ENCODE results near the gene EOLA1.
"Not testable (repeated sequence)": the region's sequence is repeated elsewhere in the genome, so short reads cannot be mapped to it uniquely, and the experiment has no call there.

Gene EOLA1

GRCh38 chrX:149550454-149550853, 9.6 kb downstream of the EOLA1 start:
- H3K4me2 ChIP-seq (ENCODE audit: low read length); H3K36me3 ChIP-seq (ENCODE audit: control insufficient read depth in 1 of 2, insufficient read depth in 2 of 2, low read length in 2 of 2); H2BK12ac ChIP-seq (ENCODE audit: low read length); H3K79me1 ChIP-seq (ENCODE audit: low read length); H3K14ac ChIP-seq (ENCODE audit: low read length); H4K8ac ChIP-seq (ENCODE audit: low read depth, low read length); H2BK5ac ChIP-seq (ENCODE audit: low read depth, low read length, poor library complexity); H3K27me3 ChIP-seq (ENCODE audit: insufficient read depth, low read length); H3K27ac ChIP-seq (ENCODE audit: low read depth, low read length); H3K4ac ChIP-seq (ENCODE audit: low read depth, low read length); H3K4me1 ChIP-seq (ENCODE audit: control insufficient read depth in 1 of 2, insufficient read depth in 2 of 2, low read length in 2 of 2); H3K4me3 ChIP-seq (ENCODE audit: low read depth, low read length); H3K9ac ChIP-seq (ENCODE audit: low read length); H3K23ac ChIP-seq (ENCODE audit: low read length); H3K18ac ChIP-seq (ENCODE audit: low read length); H2AK5ac ChIP-seq (ENCODE audit: low read length); H4K12ac ChIP-seq (ENCODE audit: low read depth, low read length); H3K79me2 ChIP-seq (ENCODE audit: control insufficient read depth, insufficient read depth, low read length, poor library complexity); H3K9me3 ChIP-seq (ENCODE audit: insufficient read depth, low read depth, low read length); H2AFZ ChIP-seq (ENCODE audit: insufficient read depth, low read length, poor library complexity); H4K91ac ChIP-seq (ENCODE audit: low read depth, low read length); DNase-seq; H2BK120ac ChIP-seq (ENCODE audit: insufficient read depth, low read length, poor library complexity): not testable (repeated sequence)
- no CpG with 5 or more reads among the region's 1 CpG for WGBS (ENCODE audit: extremely low coverage, insufficient coverage, insufficient read length)

- H3K23ac ChIP-seq (ENCODE audit: low read length); DNase-seq; H2BK120ac ChIP-seq (ENCODE audit: insufficient read depth, low read length, poor library complexity); H3K4ac ChIP-seq (ENCODE audit: low read depth, low read length); H4K91ac ChIP-seq (ENCODE audit: low read depth, low read length); H3K9ac ChIP-seq (ENCODE audit: low read length); H3K9me3 ChIP-seq (ENCODE audit: insufficient read depth, low read depth, low read length); H4K8ac ChIP-seq (ENCODE audit: low read depth, low read length); H3K14ac ChIP-seq (ENCODE audit: low read length); H3K79me1 ChIP-seq (ENCODE audit: low read length); H3K4me1 ChIP-seq (ENCODE audit: control insufficient read depth in 1 of 2, insufficient read depth in 2 of 2, low read length in 2 of 2); H3K36me3 ChIP-seq (ENCODE audit: control insufficient read depth in 1 of 2, insufficient read depth in 2 of 2, low read length in 2 of 2); H3K27ac ChIP-seq (ENCODE audit: low read depth, low read length); H3K18ac ChIP-seq (ENCODE audit: low read length); H3K27me3 ChIP-seq (ENCODE audit: insufficient read depth, low read length); H3K4me2 ChIP-seq (ENCODE audit: low read length); H2BK12ac ChIP-seq (ENCODE audit: low read length); H3K79me2 ChIP-seq (ENCODE audit: control insufficient read depth, insufficient read depth, low read length, poor library complexity); H2BK5ac ChIP-seq (ENCODE audit: low read depth, low read length, poor library complexity); H2AK5ac ChIP-seq (ENCODE audit: low read length); H2AFZ ChIP-seq (ENCODE audit: insufficient read depth, low read length, poor library complexity); H3K4me3 ChIP-seq (ENCODE audit: low read depth, low read length); H4K12ac ChIP-seq (ENCODE audit: low read depth, low read length): not testable (repeated sequence)
- WGBS (ENCODE audit: extremely low coverage, insufficient coverage, insufficient read length), result no CpG with 5 or more reads among the region's 4 CpGs
Observed at GRCh38 chrX:149551245-149551938, 10.6 kb downstream of the EOLA1 start.

GRCh38 chrX:149551939-149552248, 11.1 kb downstream of the EOLA1 start:
- H3K27ac ChIP-seq (ENCODE audit: low read depth, low read length); H4K8ac ChIP-seq (ENCODE audit: low read depth, low read length); H3K4me2 ChIP-seq (ENCODE audit: low read length); H3K79me1 ChIP-seq (ENCODE audit: low read length); H3K23ac ChIP-seq (ENCODE audit: low read length); H4K91ac ChIP-seq (ENCODE audit: low read depth, low read length); H2AFZ ChIP-seq (ENCODE audit: insufficient read depth, low read length, poor library complexity); H3K9ac ChIP-seq (ENCODE audit: low read length); H3K18ac ChIP-seq (ENCODE audit: low read length); H3K4me3 ChIP-seq (ENCODE audit: low read depth, low read length); H3K4ac ChIP-seq (ENCODE audit: low read depth, low read length); H2AK5ac ChIP-seq (ENCODE audit: low read length); H3K14ac ChIP-seq (ENCODE audit: low read length); H2BK5ac ChIP-seq (ENCODE audit: low read depth, low read length, poor library complexity); DNase-seq; H2BK12ac ChIP-seq (ENCODE audit: low read length); H3K36me3 ChIP-seq (ENCODE audit: control insufficient read depth in 1 of 2, insufficient read depth in 2 of 2, low read length in 2 of 2); H2BK120ac ChIP-seq (ENCODE audit: insufficient read depth, low read length, poor library complexity); H3K4me1 ChIP-seq (ENCODE audit: control insufficient read depth in 1 of 2, insufficient read depth in 2 of 2, low read length in 2 of 2); H3K27me3 ChIP-seq (ENCODE audit: insufficient read depth, low read length); H3K79me2 ChIP-seq (ENCODE audit: control insufficient read depth, insufficient read depth, low read length, poor library complexity); H3K9me3 ChIP-seq (ENCODE audit: insufficient read depth, low read depth, low read length); H4K12ac ChIP-seq (ENCODE audit: low read depth, low read length): not testable (repeated sequence)
- WGBS (ENCODE audit: extremely low coverage, insufficient coverage, insufficient read length), result no CpG with 5 or more reads among the region's 6 CpGs

DNA sequence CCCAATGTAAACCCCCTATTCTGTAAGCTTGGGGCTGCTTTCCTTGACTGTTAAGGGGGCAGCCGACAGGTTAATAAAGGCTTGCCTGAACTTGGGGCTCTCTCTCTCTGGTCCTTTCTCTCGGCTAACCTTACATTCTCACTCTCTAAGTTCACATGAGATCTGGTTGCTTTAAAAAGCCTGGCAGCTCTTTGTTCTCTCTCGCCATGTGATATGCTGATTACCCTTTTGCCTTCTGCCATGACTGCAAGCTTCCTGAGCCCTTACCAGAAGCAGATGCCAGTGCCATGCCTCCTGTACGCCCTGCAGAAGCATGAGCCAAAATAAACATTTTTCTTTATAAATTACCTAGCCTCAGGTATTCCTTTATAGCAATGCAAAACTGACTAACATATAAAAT, 14.4 kb downstream of the EOLA1 start:
- not testable (repeated sequence) for H3K23ac ChIP-seq (ENCODE audit: low read length); H3K4me1 ChIP-seq (ENCODE audit: control insufficient read depth in 1 of 2, insufficient read depth in 2 of 2, low read length in 2 of 2); H3K9me3 ChIP-seq (ENCODE audit: insufficient read depth, low read depth, low read length); H4K91ac ChIP-seq (ENCODE audit: low read depth, low read length); H3K14ac ChIP-seq (ENCODE audit: low read length); H3K18ac ChIP-seq (ENCODE audit: low read length); H2BK5ac ChIP-seq (ENCODE audit: low read depth, low read length, poor library complexity); H3K27ac ChIP-seq (ENCODE audit: low read depth, low read length); H4K8ac ChIP-seq (ENCODE audit: low read depth, low read length); H3K9ac ChIP-seq (ENCODE audit: low read length); DNase-seq; H3K4ac ChIP-seq (ENCODE audit: low read depth, low read length); H3K36me3 ChIP-seq (ENCODE audit: control insufficient read depth in 1 of 2, insufficient read depth in 2 of 2, low read length in 2 of 2); H3K27me3 ChIP-seq (ENCODE audit: insufficient read depth, low read length); H3K79me1 ChIP-seq (ENCODE audit: low read length); H2AFZ ChIP-seq (ENCODE audit: insufficient read depth, low read length, poor library complexity); H4K12ac ChIP-seq (ENCODE audit: low read depth, low read length); H3K4me2 ChIP-seq (ENCODE audit: low read length); H3K4me3 ChIP-seq (ENCODE audit: low read depth, low read length); H2BK12ac ChIP-seq (ENCODE audit: low read length); H2AK5ac ChIP-seq (ENCODE audit: low read length); H2BK120ac ChIP-seq (ENCODE audit: insufficient read depth, low read length, poor library complexity); H3K79me2 ChIP-seq (ENCODE audit: control insufficient read depth, insufficient read depth, low read length, poor library complexity)
- no CpG with 5 or more reads among the region's 4 CpGs for WGBS (ENCODE audit: extremely low coverage, insufficient coverage, insufficient read length)
